Measurements from ENCODE around the gene CDX1.

The CDX1 gene

DNA sequence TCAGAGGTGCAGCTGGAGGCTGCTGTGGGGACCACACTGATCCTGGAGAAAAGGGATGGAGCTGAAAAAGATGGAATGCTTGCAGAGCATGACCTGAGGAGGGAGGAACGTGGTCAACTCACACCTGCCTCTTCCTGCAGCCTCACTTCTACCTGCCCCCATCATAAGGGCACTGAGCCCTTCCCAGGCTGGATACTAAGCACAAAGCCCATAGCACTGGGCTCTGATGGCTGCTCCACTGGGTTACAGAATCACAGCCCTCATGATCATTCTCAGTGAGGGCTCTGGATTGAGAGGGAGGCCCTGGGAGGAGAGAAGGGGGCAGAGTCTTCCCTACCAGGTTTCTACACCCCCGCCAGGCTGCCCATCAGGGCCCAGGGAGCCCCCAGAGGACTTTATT lies 17.4 kb downstream of the CDX1 start:
- Histone ChIP-seq H3K4ac (ENCODE audit: low read length) (no peak overlapping the region), H3K9ac (ENCODE audit: low read depth, low read length, poor library complexity) (no peak overlapping the region), H2AFZ (ENCODE audit: low read length) (no peak overlapping the region), H4K91ac (ENCODE audit: low read depth, low read length, poor library complexity) (no peak overlapping the region), H3K18ac (ENCODE audit: low read length) (no peak overlapping the region), H3K27me3 (ENCODE audit: control insufficient read depth in 3 of 3, insufficient read depth in 3 of 3, low read depth in 1 of 3, low read length in 3 of 3) (peaks cover 1 to 77% (median 10%) of the 10 kb centered on the region in 3 experiments), H3K4me3 (ENCODE audit: low read length in 2 of 2) (peak overlapping the region in 1 of 2 donors; percentile 58), H2BK12ac (ENCODE audit: low read length) (no peak overlapping the region), H3K4me1 (ENCODE audit: control insufficient read depth in 2 of 2, insufficient read depth in 1 of 2, low read depth in 1 of 2, low read length in 2 of 2) (no peaks in the 10 kb centered on the region), H4K8ac (ENCODE audit: low read depth, low read length) (no peak overlapping the region), H3K36me3 (replicated peaks in 1 of 2; ENCODE audit: control insufficient read depth in 2 of 2, insufficient read depth in 2 of 2, low read length in 2 of 2) (no peaks in the 10 kb centered on the region), H3K9me3 (replicated peaks in 1 of 2; ENCODE audit: control insufficient read depth in 2 of 2, insufficient read depth in 1 of 2, low read depth in 1 of 2, low read length in 2 of 2) (no peaks in the 10 kb centered on the region), H3K23ac (ENCODE audit: low read depth, low read length, poor library complexity) (no peak overlapping the region), H3K27ac (replicated peaks; ENCODE audit: low read length) (no peak overlapping the region), H2BK120ac (ENCODE audit: low read depth, low read length) (no peak overlapping the region), H2BK15ac (ENCODE audit: low read length) (no peak overlapping the region), H3K79me1 (ENCODE audit: low read depth, low read length) (no peaks in the 10 kb centered on the region), H2AK5ac (ENCODE audit: low read depth, low read length) (no peak overlapping the region), H2BK5ac (ENCODE audit: low read length) (no peak overlapping the region), H3K4me2 (ENCODE audit: insufficient read depth, low read length, poor library complexity, severe bottlenecking) (no peak overlapping the region), H3K14ac (ENCODE audit: low read length) (no peak overlapping the region)
- no CpG with 5 or more reads among the region's 2 CpGs for WGBS, 2 donors (ENCODE audit: extremely low coverage in 2 of 2, insufficient read length in 2 of 2, insufficient replicate concordance in 1 of 2)
- no peak for DNase-seq (ENCODE audit: low spot score)

DNA sequence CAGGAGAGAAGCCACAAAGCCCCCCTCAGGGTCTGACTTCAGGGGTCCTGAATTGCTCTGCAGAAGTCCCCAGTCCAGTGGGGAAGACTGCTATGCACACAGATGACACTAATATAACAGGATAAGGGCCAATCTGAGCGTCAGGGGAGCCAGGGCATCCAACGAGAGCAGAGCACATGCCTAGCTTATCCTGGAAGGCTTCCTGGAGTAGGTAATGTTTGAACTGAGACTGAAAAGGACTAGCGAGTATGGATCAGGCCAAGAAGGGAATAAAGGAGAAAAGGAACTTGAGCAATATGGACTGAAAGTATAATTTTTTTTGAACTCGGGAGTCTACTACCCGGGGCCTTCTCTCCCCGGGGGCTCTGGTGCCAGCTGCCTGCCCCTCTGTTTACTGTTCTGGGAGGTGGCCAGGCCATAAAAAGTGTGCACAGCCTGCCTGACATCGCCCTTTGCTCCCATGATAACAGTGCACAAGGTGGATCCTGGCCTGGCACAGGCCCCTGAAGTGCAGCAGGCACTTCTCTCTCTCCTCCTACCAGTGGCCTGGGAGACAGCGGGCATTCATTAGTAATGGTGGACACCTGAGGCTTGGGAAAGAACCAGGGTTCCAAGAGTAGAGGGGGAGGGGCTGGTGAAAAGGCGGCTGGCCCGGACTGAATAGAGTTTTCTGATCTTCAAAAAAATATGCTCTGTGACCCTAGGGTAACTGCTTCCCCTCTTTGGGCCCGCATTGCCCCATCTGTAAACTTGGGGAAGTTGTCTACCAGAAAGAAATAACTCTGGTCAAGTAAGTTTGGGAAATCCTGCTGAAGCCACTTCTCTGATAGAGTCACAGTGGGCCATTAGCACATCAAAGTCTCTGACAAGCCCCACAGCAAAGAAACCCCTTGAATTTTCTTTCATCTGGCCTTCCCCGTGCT lies 18.7 kb downstream of the CDX1 start:
- Histone ChIP-seq H2AK5ac (ENCODE audit: low read depth, low read length) (no peak overlapping the region), H3K79me1 (ENCODE audit: low read depth, low read length) (no peaks in the 10 kb centered on the region), H3K14ac (ENCODE audit: low read length) (no peak overlapping the region), H2BK120ac (ENCODE audit: low read depth, low read length) (no peak overlapping the region), H3K36me3 (replicated peaks in 1 of 2; ENCODE audit: control insufficient read depth in 2 of 2, insufficient read depth in 2 of 2, low read length in 2 of 2) (no peaks in the 10 kb centered on the region), H2BK12ac (ENCODE audit: low read length) (no peak overlapping the region), H3K9ac (ENCODE audit: low read depth, low read length, poor library complexity) (no peak overlapping the region), H3K27ac (replicated peaks; ENCODE audit: low read length) (no peak overlapping the region), H3K4me2 (ENCODE audit: insufficient read depth, low read length, poor library complexity, severe bottlenecking) (no peak overlapping the region), H2BK5ac (ENCODE audit: low read length) (no peak overlapping the region), H3K27me3 (ENCODE audit: control insufficient read depth in 3 of 3, insufficient read depth in 3 of 3, low read depth in 1 of 3, low read length in 3 of 3) (peaks cover 14 to 88% (median 23%) of the 10 kb centered on the region in 3 experiments), H3K4me3 (ENCODE audit: low read length in 2 of 2) (no peak overlapping the region), H4K8ac (ENCODE audit: low read depth, low read length) (no peak overlapping the region), H3K4me1 (ENCODE audit: control insufficient read depth in 2 of 2, insufficient read depth in 1 of 2, low read depth in 1 of 2, low read length in 2 of 2) (no peaks in the 10 kb centered on the region), H3K4ac (ENCODE audit: low read length) (no peak overlapping the region), H3K23ac (ENCODE audit: low read depth, low read length, poor library complexity) (no peak overlapping the region), H3K18ac (ENCODE audit: low read length) (no peak overlapping the region), H2AFZ (ENCODE audit: low read length) (no peak overlapping the region), H2BK15ac (ENCODE audit: low read length) (no peak overlapping the region), H4K91ac (ENCODE audit: low read depth, low read length, poor library complexity) (no peak overlapping the region), H3K9me3 (replicated peaks in 1 of 2; ENCODE audit: control insufficient read depth in 2 of 2, insufficient read depth in 1 of 2, low read depth in 1 of 2, low read length in 2 of 2) (peaks cover 0 to 2% of the 10 kb centered on the region in 2 donors)
- no CpG with 5 or more reads among the region's 12 CpGs for WGBS, 2 donors (ENCODE audit: extremely low coverage in 2 of 2, insufficient read length in 2 of 2, insufficient replicate concordance in 1 of 2)
- no peak for DNase-seq (ENCODE audit: low spot score)

DNA sequence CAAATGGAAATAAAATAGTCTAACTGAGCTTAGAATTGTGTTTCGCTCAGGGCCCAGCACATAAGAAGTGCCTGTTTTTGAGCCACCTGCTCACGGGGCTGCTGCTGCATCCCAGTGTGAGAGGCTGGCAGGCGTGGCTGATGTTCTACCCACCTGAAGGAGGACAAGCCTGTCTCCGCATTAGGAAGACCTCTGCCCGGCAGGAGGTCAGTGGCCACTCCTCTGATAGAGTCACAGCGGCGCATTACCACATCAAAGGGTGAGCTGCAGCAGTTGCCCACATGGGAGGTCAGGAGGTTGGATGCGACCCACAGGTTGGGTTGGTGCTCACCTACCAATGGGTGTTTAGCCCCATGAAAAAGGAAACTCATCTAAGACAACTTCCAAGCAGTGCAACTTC lies 19.6 kb downstream of the CDX1 start:
- Histone ChIP-seq H3K27ac (replicated peaks; ENCODE audit: low read length) (no peak overlapping the region), H3K4me1 (ENCODE audit: control insufficient read depth in 2 of 2, insufficient read depth in 1 of 2, low read depth in 1 of 2, low read length in 2 of 2) (peaks cover 0 to 3% of the 10 kb centered on the region in 2 donors), H2AK5ac (ENCODE audit: low read depth, low read length) (no peak overlapping the region), H2BK120ac (ENCODE audit: low read depth, low read length) (no peak overlapping the region), H2BK15ac (ENCODE audit: low read length) (no peak overlapping the region), H4K91ac (ENCODE audit: low read depth, low read length, poor library complexity) (no peak overlapping the region), H3K9me3 (replicated peaks in 1 of 2; ENCODE audit: control insufficient read depth in 2 of 2, insufficient read depth in 1 of 2, low read depth in 1 of 2, low read length in 2 of 2) (peaks cover 0 to 2% of the 10 kb centered on the region in 2 donors), H3K79me1 (ENCODE audit: low read depth, low read length) (no peaks in the 10 kb centered on the region), H2BK5ac (ENCODE audit: low read length) (no peak overlapping the region), H3K4me3 (ENCODE audit: low read length in 2 of 2) (no peak overlapping the region), H3K4me2 (ENCODE audit: insufficient read depth, low read length, poor library complexity, severe bottlenecking) (no peak overlapping the region), H2AFZ (ENCODE audit: low read length) (no peak overlapping the region), H3K27me3 (ENCODE audit: control insufficient read depth in 3 of 3, insufficient read depth in 3 of 3, low read depth in 1 of 3, low read length in 3 of 3) (peaks cover 19 to 96% (median 32%) of the 10 kb centered on the region in 3 experiments), H4K8ac (ENCODE audit: low read depth, low read length) (no peak overlapping the region), H3K36me3 (replicated peaks in 1 of 2; ENCODE audit: control insufficient read depth in 2 of 2, insufficient read depth in 2 of 2, low read length in 2 of 2) (no peaks in the 10 kb centered on the region), H3K14ac (ENCODE audit: low read length) (no peak overlapping the region), H3K23ac (ENCODE audit: low read depth, low read length, poor library complexity) (no peak overlapping the region), H3K18ac (ENCODE audit: low read length) (no peak overlapping the region), H3K4ac (ENCODE audit: low read length) (no peak overlapping the region), H2BK12ac (ENCODE audit: low read length) (no peak overlapping the region), H3K9ac (ENCODE audit: low read depth, low read length, poor library complexity) (no peak overlapping the region)
- no CpG with 5 or more reads among the region's 8 CpGs for WGBS, 2 donors (ENCODE audit: extremely low coverage in 2 of 2, insufficient read length in 2 of 2, insufficient replicate concordance in 1 of 2)
- DNase-seq (ENCODE audit: low spot score), result no peak

DNA sequence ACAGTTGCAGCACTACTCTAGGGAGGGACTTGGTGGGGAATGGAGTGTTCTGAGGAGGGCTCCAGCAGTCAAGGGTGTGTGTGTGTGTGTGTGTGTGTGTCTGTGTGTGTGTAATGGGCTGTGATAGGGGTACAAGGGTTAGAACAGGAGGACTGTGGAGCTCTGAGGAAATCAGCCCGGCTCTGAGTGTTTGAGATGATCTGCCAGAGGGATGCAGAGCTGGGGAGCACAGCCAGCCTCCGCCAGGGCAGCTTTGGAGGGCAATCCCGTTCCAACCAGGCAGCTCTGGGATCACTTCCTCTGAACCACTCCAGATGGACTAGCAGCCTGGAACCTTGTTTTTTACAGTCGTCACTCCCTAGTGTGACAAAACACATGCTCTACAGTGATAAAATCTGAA lies 20.3 kb downstream of the CDX1 start:
- H3K23ac ChIP-seq (ENCODE audit: low read depth, low read length, poor library complexity), result no peak overlapping the region
- no peak overlapping the region for H2BK120ac ChIP-seq (ENCODE audit: low read depth, low read length)
- no peak overlapping the region for H3K4ac ChIP-seq (ENCODE audit: low read length)
- no peak overlapping the region for H3K14ac ChIP-seq (ENCODE audit: low read length)
- H2BK5ac ChIP-seq (ENCODE audit: low read length), result no peak overlapping the region
- H3K79me1 ChIP-seq (ENCODE audit: low read depth, low read length), result no peaks in the 10 kb centered on the region
- H3K9ac ChIP-seq (ENCODE audit: low read depth, low read length, poor library complexity), result no peak overlapping the region
- no peak overlapping the region for H3K4me3 ChIP-seq (ENCODE audit: low read length in 2 of 2)
- H3K18ac ChIP-seq (ENCODE audit: low read length), result no peak overlapping the region
- H3K4me1 ChIP-seq (ENCODE audit: control insufficient read depth in 2 of 2, insufficient read depth in 1 of 2, low read depth in 1 of 2, low read length in 2 of 2), result peaks cover 0 to 3% of the 10 kb centered on the region in 2 donors
- H4K91ac ChIP-seq (ENCODE audit: low read depth, low read length, poor library complexity), result no peak overlapping the region
- peaks cover 19 to 98% (median 36%) of the 10 kb centered on the region in 3 experiments for H3K27me3 ChIP-seq (ENCODE audit: control insufficient read depth in 3 of 3, insufficient read depth in 3 of 3, low read depth in 1 of 3, low read length in 3 of 3)
- H2AK5ac ChIP-seq (ENCODE audit: low read depth, low read length), result no peak overlapping the region
- H2BK12ac ChIP-seq (ENCODE audit: low read length), result no peak overlapping the region
- H4K8ac ChIP-seq (ENCODE audit: low read depth, low read length), result no peak overlapping the region
- no peak overlapping the region for H3K27ac ChIP-seq (replicated peaks; ENCODE audit: low read length)
- no peak overlapping the region for H3K4me2 ChIP-seq (ENCODE audit: insufficient read depth, low read length, poor library complexity, severe bottlenecking)
- no peaks in the 10 kb centered on the region for H3K36me3 ChIP-seq (replicated peaks in 1 of 2; ENCODE audit: control insufficient read depth in 2 of 2, insufficient read depth in 2 of 2, low read length in 2 of 2)
- no peak for DNase-seq (ENCODE audit: low spot score)
- H3K9me3 ChIP-seq (replicated peaks in 1 of 2; ENCODE audit: control insufficient read depth in 2 of 2, insufficient read depth in 1 of 2, low read depth in 1 of 2, low read length in 2 of 2), result peaks cover 0 to 2% of the 10 kb centered on the region in 2 donors
- H2AFZ ChIP-seq (ENCODE audit: low read length), result no peak overlapping the region
- no CpG with 5 or more reads among the region's 4 CpGs for WGBS, 2 donors (ENCODE audit: extremely low coverage in 2 of 2, insufficient read length in 2 of 2, insufficient replicate concordance in 1 of 2)
- no peak overlapping the region for H2BK15ac ChIP-seq (ENCODE audit: low read length)
